ENCODE measurements around the gene PIP5K1C.
"Not testable (repeated sequence)": the region's sequence is repeated elsewhere in the genome, so short reads cannot be mapped to it uniquely, and the experiment has no call there.

DNA sequence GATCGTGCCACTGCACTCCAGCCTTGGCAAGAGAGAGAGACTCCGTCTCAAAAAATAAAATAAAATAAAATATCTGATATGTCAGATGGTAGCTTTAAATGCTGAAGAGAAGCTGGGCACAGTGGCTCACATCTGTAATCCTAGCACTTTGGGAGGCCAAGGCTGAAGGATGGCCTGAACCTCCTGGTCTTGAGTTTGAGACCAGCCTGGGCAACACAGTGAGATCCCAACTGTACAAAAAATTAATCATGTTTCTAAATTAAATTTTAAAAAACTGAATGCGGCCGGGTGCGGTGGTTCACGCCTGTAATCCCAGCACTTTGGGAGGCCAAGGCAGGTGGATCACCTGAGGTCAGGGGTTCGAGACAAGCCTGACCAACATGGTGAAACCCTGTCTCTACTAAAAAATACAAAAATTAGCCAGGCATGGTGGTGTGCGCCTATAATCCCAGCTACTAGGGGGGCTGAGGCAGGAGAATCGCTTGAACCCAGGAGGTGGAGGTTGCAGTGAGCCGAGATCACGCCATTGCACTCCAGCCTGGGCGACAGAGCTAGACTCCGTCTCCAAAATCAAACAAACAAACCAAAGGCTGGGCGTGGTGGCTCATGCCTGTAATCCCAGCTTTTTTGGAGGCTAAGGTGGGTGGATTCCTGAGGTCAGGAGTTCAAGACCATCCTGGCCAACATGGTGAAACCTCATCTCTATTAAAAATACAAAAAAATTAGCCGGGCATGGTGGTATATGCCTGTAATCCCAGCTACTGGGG is 116.0 kb downstream of the PIP5K1C start:
- TF ChIP-seq, protein P1, sequence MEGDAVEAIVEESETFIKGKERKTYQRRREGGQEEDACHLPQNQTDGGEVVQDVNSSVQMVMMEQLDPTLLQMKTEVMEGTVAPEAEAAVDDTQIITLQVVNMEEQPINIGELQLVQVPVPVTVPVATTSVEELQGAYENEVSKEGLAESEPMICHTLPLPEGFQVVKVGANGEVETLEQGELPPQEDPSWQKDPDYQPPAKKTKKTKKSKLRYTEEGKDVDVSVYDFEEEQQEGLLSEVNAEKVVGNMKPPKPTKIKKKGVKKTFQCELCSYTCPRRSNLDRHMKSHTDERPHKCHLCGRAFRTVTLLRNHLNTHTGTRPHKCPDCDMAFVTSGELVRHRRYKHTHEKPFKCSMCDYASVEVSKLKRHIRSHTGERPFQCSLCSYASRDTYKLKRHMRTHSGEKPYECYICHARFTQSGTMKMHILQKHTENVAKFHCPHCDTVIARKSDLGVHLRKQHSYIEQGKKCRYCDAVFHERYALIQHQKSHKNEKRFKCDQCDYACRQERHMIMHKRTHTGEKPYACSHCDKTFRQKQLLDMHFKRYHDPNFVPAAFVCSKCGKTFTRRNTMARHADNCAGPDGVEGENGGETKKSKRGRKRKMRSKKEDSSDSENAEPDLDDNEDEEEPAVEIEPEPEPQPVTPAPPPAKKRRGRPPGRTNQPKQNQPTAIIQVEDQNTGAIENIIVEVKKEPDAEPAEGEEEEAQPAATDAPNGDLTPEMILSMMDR (IDR thresholded peaks at IDR 0.05), result not testable (repeated sequence)
- TF ChIP-seq EZH2phosphoT487, EZH2 (IDR thresholded peaks at IDR 0.05): not testable (repeated sequence)
